ENCODE data around the gene TMEM63A. TPM values are rescaled to one million over a fixed set of nuclear protein-coding genes. Genes with fewer than 3 reads are reported as not detected.

Gene TMEM63A
- polyA plus RNA-seq, 3 donors, result 3.0 to 48.0 (median 5.8) TPM

Other genes starting within 250 kb of the TMEM63A start
- under 1 TPM in 1 of 3 donors, not detected in 2; 0.12 TPM for gene ENAH, start 229.3 kb downstream of the TMEM63A start, polyA plus RNA-seq
- 100 to 1,000 TPM in 2 of 3 donors, 10 to 100 TPM in 1; 89.5 to 329 (median 281) TPM for gene SRP9, start 104.6 kb downstream of the TMEM63A start, polyA plus RNA-seq
- gene EPHX1, start 72.3 kb downstream of the TMEM63A start, polyA plus RNA-seq, result 10 to 100 TPM in 1 of 3 donors, 1 to 10 TPM in 2; 4.6 to 23.8 (median 7.4) TPM
- under 1 TPM in 1 of 3 donors, not detected in 2; 0.13 TPM for gene LEFTY1, start 6.8 kb upstream of the TMEM63A start, polyA plus RNA-seq
- gene PYCR2, start 41.9 kb upstream of the TMEM63A start, polyA plus RNA-seq, result 10 to 100 TPM; 21.4 to 72.5 (median 26.6) TPM
- not detected for gene LEFTY2, start 58.8 kb upstream of the TMEM63A start, polyA plus RNA-seq
- gene SDE2, start 117.0 kb upstream of the TMEM63A start, polyA plus RNA-seq, result 10 to 100 TPM in 1 of 3 donors, 1 to 10 TPM in 2; 6.8 to 18.0 (median 8.4) TPM
- 1,000 to 10,000 TPM in 2 of 3 donors, 100 to 1,000 TPM in 1; 961 to 1,826 (median 1,812) TPM for gene H3-3A, start 180.3 kb upstream of the TMEM63A start, polyA plus RNA-seq

Measured in CD14-positive monocyte (primary cell).